Upper lobe of right lung (tissue), 1 donor: ENCODE measurements around the gene HMX2. TPM values are rescaled to one million over a fixed set of nuclear protein-coding genes. Genes with fewer than 3 reads are reported as not detected.

Source experiments
- ATAC-seq: fragments of 200-7000 bp; cut with Tn5 transposase; one replicate; pipeline ENCODE4 v1.9.1; 2020; ENCODE audit warnings: mild to moderate bottlenecking, moderate library complexity
- DNase-seq: peaks from one replicate; pipeline ENCODE4 v3.0.0-alpha.2; 2020
- H3K27ac ChIP-seq: fragments of 200-600 bp; one replicate; pipeline ENCODE4 v1.8.0; 2022
- H3K27me3 ChIP-seq: fragments of 200-600 bp; one replicate; pipeline ENCODE4 v1.8.0; 2022; ENCODE audit warnings: mild to moderate bottlenecking
- H3K36me3 ChIP-seq: fragments of 200-600 bp; one replicate; pipeline ENCODE4 v1.8.0; 2022
- H3K4me1 ChIP-seq: fragments of 200-600 bp; one replicate; pipeline ENCODE4 v1.8.0; 2022
- H3K4me3 ChIP-seq: fragments of 200-600 bp; one replicate; pipeline ENCODE4 v1.8.0; 2022; ENCODE audit warnings: mild to moderate bottlenecking
- H3K9me3 ChIP-seq: fragments of 200-600 bp; one replicate; pipeline ENCODE4 v1.8.0; 2022
- CTCF ChIP-seq: fragments of 200-600 bp; IDR thresholded peaks from one replicate; pipeline ENCODE4 v1.8.0; 2022; ENCODE audit warnings: antibody characterized with exemption
- intact Hi-C: fragments of 100-400 bp; cut with DNase I; formaldehyde crosslinking; loops from one replicate; pipeline ENCODE4 v1.11.0; 2022
- total RNA-seq: library from RNA; stranded (reverse); fragmentation: NEBNext Ultra II Directional; extraction: Animal tissue kit (Norgen Biotek cat#: 25700); gene quantifications from one replicate; pipeline ENCODE4 v1.2.1, GENCODE V29; 2021
- donor health status: DM: no; HTN: yes; CAD: no; lungs with severe emphysema.

Gene HMX2
- total RNA-seq, 1 donor from 2014 or later: not detected

- intact Hi-C loops: no loop called here
- no peak overlapping the region for H3K4me3 ChIP-seq
- no peak for ATAC-seq
- H3K4me1 ChIP-seq: peaks cover 42% of the 10 kb centered on the region
- H3K9me3 ChIP-seq: no peaks in the 10 kb centered on the region
- no peak for TF ChIP-seq CTCF
- H3K36me3 ChIP-seq: peaks cover 25% of the 10 kb centered on the region
- H3K27me3 ChIP-seq: peaks cover 50% of the 10 kb centered on the region
- H3K27ac ChIP-seq: no peak overlapping the region
- DNase-seq: no peak
These were observed 5.7 kb downstream of the HMX2 start for GRCh38 chr10:123153486-123154091.

DNA sequence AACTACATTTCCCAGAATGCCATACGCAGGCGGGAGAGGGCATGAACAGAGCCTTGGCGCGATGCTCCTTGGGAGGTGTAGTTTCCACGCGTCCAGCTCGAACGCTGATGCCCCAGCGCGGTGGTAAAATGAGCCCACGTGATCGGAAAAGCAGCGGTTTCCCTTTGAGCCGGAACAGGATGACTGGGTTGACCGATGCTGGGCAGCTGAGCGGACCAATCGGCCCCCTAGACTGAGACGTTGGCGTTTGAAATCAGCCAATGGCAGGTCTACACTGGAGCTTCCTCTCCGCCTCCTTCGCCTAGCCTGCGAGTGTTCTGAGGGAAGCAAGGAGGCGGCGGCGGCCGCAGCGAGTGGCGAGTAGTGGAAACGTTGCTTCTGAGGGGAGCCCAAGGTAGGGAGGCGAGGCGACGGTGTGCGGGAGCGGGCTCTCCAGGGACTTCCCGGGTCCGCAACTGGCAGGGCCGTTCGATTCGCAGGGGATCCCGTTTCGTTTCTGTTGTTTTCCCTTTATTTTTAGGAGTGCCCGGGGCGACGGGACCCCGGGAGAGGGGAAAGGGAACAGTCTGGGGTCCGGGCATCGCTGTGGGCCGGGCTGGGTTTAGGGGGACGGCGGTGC, 6.3 kb downstream of the HMX2 start, which contains the start of gene BUB3:
BUB3 (plus strand) TSS at position 311 of the 619 bp plus-strand sequence. CDS start 516 bp downstream, outside the sequence.
- intact Hi-C loops: no loop called here

GRCh38 chr10:123154711-123155505, 7.0 kb downstream of the HMX2 start:
- peak; percentile 1 for TF ChIP-seq CTCF
- H3K27ac ChIP-seq: peak overlapping the region; percentile 76

More for the DNA sequence above, 6.3 kb downstream of the HMX2 start, which contains the start of gene BUB3:
- peak within 1 kb of the TSS; percentile 68 for H3K4me3 ChIP-seq
- peaks cover 44% of the 10 kb centered on the region for H3K27me3 ChIP-seq
- DNase-seq (peak; percentile 98), ATAC-seq (peak; percentile 98)
- TF ChIP-seq CTCF: peak; percentile 8
- H3K36me3 ChIP-seq: peaks cover 25% of the 10 kb centered on the region
- H3K4me1 ChIP-seq: peaks cover 42% of the 10 kb centered on the region
- peak within 1 kb of the TSS; percentile 76 for H3K27ac ChIP-seq
- no peaks in the 10 kb centered on the region for H3K9me3 ChIP-seq

DNA sequence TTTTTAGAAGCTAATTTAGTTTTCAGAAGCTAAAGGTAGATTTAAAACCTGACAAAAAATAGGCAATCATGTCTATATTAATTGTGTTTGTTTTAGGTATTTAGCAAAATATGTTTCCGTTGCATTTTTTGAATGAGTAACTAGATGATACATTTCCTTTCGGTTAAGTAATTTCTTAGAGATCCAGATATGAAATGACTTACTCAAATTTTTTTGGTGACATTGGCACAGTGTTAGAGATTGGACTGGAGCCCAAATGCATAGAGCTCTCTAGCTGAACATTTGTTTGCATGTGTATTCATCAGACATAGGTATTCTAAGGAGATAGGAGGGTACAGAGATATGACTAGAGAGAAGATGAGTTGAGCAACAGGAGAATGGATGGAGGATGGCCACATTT, 8.1 kb downstream of the HMX2 start:
- H3K36me3 ChIP-seq: peaks cover 36% of the 10 kb centered on the region
- intact Hi-C loops: no loop called here
- DNase-seq: no peak

More at GRCh38 chr10:123154711-123155505, 7.0 kb downstream of the HMX2 start:
- H3K4me1 ChIP-seq: peaks cover 35% of the 10 kb centered on the region
- DNase-seq (peak; percentile 81), ATAC-seq (peak; percentile 57)
- intact Hi-C loops: no loop called here
- peak overlapping the region; percentile 68 for H3K4me3 ChIP-seq
- peaks cover 25% of the 10 kb centered on the region for H3K36me3 ChIP-seq
- no peaks in the 10 kb centered on the region for H3K9me3 ChIP-seq
- H3K27me3 ChIP-seq: peaks cover 37% of the 10 kb centered on the region

More for the DNA sequence above, 8.1 kb downstream of the HMX2 start:
- ATAC-seq: no peak
- Histone ChIP-seq H3K27me3 (peaks cover 25% of the 10 kb centered on the region), H3K4me3 (no peak overlapping the region), H3K27ac (no peak overlapping the region), H3K9me3 (no peaks in the 10 kb centered on the region), H3K4me1 (peaks cover 23% of the 10 kb centered on the region)
- TF ChIP-seq CTCF: no peak
